Suppressor macrophage treated with lipopolysaccharide for 1 hour (primary cell): ENCODE results near the gene NOL11.
"Not testable (repeated sequence)": the region's sequence is repeated elsewhere in the genome, so short reads cannot be mapped to it uniquely, and the experiment has no call there.

Experiments used
- DNase-seq, 3 donors: peaks; one replicate each; pipeline ENCODE4 v3.0.0-alpha.2; 2020 to 2022

Gene NOL11

DNA sequence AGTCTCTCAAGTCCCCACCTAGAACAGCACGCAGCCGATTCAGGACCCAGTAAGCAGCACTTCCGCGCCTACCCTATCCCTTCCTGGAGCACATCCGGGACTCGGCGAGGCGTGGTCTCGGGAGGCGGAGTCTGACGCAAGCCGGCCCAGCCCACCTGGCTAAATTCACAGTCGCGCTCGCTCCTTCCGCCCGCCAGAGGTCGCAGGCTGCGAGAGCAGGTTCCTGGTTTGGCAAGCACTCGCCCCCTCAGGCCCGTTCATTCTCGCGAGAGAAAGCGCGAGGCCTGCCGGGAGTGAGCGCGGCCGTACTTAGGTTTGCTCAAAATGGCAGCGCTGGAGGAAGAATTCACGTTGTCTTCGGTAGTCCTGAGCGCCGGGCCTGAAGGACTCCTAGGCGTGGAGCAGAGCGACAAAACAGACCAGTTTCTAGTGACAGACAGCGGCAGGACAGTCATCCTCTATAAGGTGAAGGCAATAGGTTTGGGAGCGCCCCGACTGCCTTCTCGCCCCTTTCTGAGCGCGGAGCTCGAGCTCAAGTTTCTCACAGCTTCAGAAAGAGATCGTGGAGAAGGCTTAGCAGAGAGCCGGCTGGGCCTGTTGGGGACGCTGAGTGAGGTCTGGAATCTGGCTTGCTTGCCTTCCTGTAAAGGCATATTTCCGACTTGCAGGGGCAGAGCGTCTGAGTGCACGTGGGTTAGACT lies at the start of gene NOL11:
TSS of gene NOL11 (plus strand) at position 313 of the 701 bp plus-strand sequence. CDS start at position 325, 12 bp downstream.
- DNase-seq, result peak; percentile 99 to 100 (median 100)

DNA sequence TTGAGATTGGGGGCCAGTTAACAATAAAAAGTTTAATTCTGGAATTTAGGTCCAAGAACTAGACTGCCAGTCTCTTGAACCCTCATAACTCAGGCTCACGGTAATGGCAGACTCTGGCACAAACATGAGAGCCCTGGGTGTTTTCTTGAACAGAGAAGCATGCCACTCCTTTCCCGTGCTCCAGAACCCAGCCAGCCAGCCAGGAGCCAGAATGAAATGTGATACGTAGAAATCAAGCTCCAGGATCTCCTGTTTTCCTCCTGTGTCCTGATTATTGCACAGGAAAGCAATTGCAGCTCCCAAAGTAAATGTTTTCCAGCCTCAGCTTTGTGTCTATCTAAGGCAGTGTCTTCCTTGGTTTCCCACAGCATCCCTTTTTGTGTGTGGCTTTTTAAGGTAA lies 46.2 kb upstream of the NOL11 start:
- no peak for DNase-seq

DNA sequence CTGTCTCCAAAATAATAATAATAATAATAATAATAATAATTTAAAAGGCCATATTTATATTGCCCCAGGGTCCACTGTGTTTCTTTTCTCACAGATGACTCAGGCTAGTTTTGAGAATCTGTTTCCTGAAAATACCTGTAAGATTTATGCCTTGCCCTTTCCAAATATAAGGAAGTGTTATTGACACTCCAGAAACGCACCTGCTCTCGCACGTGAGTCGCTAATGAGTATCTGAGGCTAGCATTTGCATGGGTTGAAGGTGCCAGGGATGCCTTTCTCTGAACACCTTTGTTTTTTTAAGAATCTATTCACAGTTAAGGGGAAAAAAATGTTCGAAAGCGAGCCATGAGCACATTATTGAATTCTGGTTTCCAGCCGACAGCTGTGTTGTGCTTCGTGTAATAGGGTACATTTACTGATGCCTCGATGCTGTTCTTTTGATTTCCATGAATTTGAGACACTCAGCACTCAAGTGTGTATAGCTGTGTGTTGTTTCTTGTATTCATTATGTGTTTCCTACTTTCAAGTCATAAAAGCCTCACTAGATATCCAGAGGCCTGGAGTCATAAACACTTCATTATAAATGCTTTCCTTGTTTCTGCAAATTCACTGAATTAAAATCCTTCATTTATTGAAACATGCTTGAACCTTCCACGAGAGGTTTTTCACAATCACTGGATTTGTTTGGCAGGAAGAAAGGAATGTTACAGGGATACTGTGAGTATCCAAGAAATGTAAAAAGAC lies 45.0 kb upstream of the NOL11 start:
- no peak for DNase-seq

DNA sequence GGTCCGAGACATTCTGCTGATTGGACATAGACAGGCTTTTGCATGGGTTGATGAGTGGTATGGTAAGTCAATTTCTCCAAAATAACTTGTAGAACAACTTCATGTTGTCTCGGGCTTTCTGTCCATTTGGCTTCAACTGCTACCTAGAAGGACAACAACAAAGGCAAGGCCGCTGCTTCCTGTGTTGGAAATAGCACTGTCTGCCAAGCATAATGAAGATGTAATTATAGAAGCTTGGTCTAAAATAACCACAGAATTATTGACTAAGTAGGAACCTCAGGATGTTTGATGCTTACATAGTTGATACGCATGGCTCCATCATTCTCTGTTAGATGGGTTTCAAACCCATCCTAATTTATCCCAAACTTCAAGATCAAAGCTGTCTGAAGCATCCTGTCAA lies 42.3 kb upstream of the NOL11 start:
- no peak for DNase-seq

DNA sequence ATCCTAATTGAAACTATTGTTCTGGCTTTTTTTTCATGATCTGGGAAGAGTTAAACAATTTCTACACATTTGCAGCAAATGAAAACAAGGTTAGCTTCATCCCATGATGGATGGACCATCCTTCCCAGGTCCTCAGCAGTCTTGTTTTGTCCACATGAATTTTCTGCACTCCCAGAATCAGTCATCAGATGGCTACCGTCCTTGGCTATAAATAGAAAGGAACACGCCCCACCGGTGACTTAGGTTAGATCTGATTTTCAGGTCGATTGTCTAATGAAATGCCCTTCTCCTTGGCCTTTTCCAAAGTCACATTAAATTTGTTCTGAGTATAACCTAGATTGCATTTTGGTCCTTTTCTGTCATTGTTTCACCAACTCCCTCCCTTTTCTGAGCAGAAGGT lies 41.4 kb upstream of the NOL11 start:
- DNase-seq, result no peak

DNA sequence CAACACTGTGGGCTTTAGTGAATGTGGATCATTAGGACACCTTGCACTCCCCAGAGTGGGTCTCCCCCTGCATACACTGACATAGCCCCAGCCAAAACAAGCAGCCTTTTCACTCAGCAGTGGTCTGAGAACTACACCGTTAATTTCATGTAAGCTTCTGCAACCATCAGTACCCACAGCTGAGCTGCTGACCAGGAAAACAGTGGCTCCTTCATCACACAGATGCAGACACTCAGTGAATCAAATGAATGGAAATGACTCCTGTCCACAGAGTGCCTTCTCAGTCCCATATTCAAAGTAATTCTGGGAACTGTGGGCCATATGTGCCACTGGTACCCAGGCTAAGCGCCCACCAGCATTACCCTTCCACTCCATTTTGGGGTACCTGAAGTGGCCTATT lies 39.3 kb upstream of the NOL11 start:
- DNase-seq, result no peak

DNA sequence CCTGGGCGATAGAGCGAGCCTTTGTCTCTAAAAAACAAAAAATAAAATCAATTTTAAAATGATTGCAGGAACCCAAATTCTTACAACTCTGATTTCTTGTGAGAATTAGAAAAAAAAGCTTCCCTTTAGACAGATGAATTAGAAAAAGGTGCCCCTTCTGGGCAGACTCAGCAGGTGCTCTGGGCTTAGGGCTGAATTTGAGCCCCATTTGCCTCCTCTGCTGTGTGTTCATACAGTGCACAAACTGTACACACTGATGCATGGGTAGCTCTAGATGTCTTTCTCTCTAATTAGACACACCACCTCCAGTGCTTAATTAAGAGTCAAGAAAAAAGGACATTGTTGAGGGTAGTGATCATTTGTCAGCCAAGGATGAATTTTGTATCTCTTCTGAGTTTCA lies 38.5 kb upstream of the NOL11 start:
- DNase-seq, result no peak

DNA sequence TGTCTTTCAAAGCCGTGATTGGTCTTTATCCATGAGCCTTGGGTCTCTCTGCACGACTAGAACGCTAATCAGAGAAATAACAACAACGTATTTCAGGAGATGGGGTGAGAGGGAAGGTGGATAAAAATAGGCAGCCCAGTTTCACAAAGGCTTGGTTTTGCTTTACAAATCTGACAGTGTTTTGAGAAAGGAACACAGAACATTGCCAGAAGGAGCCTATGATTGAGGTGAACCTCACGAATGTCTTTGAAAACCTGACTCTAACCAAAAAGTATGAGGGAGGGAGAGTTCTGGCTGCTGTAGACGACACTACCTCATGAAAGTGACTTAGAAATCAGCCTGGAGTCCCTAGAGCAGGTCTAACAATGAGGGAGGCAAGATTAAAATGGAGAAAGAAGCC lies 38.0 kb upstream of the NOL11 start:
- DNase-seq, result no peak

DNA sequence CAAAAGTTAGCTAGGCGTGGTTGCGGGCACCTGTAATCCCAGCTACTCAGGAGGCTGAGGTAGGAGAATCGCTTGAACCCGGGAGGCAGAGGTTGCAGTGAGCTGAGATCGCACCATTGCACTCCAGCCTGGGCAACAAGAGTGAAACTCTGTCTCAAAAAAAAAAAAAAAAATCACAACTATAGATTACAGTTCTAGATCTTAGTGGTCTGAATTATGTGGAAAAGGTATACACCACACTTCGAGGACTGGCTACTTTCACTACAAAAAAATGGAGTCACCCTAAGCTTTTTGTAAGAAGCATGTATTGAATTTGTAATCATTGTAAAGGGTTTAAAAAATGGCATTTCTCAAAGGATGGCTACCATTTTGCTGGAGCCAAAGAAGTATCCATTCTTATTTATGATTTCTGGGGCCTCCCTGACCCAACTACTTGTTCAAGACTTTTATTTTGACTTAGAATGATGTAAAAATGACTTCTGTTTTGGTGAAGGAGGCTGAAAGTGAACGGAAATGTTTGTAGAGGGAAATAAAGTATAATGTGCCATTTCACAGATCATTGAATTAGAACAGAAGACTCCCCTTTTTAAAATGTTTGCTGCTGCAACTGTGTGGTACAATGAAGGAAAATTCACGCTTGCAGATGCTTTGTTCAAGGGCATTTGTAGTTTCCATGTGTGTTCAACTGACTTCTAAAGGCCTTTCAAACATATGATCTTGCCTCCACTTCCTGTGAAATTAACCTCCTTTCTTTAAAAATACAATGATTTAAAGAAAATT lies 37.1 kb upstream of the NOL11 start:
- DNase-seq, result no peak

DNA sequence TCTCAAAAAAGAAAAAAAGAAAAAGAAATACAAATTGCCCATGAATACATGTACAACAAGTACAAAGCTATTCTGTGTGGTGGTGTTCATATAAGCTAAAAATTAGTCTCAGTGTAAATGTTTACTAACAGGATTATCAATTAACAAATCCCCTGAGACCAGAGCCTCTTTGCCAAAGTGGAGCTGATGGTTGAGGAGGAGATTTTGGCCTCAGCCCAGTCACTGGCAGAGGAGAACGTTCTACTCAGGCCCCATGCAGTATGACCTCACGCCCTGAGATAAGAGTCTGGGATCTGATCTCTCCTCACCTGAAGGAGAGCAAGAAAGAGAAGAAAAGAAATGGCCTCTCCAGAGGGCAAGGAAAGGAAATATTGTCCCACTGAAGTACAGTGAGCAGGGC lies 35.5 kb upstream of the NOL11 start:
- DNase-seq, result no peak

DNA sequence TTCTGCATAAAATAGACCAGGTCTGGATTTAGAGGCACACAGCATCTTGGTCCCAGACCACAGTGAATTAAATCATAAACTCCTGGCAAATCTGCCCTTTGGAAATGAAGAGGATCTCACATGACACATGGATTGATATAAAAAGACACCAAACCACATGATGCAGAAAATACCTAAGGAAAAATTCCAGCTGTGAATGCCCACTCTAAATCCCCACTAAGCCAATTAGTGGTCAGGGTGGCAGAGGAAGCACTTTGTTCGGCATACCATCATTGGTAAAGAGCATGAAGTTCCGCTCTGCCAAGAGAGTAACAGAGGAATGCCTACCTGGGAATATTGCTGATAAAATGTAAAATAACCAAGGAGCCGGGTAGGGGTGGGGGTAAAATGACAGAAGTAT lies 32.4 kb upstream of the NOL11 start:
- DNase-seq, result no peak

DNA sequence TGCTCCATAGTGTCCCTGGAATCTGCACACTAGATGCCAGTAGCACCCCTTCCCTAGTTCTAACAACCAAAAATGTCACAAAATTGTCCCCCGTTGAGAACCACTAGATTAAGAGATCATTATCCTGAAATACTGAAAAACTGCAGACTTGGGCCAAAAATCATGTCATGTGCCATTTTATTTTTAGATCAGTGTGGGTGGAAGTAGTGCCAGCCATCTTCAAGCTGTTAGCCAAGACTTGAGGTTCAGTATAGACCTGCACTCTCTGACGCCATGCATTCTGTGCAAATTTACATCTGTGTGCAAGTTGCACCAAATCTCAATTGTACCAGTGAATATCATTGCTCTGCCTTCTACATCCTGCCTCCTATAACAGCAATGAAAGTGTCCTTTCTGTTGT lies 31.5 kb upstream of the NOL11 start:
- DNase-seq, result no peak

DNA sequence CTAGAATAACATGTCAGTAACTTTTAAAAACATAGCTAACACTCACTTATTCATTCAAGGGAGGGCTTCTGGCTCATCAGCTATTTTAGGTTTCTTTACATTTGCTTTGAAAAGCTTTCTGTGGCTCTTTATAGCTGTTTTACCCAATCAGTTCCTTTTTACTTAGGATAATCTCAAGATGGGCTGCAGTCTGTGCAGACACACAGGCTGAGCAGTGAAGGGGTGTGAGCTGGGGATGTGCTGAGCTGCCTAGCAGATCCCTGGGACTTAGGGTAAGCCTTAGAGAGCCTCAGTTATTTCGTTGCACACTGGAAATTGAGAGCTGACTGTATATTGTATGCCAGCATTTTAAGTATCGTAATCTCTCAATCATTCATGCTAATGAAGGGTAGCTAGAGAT lies 30.2 kb upstream of the NOL11 start:
- no peak for DNase-seq

DNA sequence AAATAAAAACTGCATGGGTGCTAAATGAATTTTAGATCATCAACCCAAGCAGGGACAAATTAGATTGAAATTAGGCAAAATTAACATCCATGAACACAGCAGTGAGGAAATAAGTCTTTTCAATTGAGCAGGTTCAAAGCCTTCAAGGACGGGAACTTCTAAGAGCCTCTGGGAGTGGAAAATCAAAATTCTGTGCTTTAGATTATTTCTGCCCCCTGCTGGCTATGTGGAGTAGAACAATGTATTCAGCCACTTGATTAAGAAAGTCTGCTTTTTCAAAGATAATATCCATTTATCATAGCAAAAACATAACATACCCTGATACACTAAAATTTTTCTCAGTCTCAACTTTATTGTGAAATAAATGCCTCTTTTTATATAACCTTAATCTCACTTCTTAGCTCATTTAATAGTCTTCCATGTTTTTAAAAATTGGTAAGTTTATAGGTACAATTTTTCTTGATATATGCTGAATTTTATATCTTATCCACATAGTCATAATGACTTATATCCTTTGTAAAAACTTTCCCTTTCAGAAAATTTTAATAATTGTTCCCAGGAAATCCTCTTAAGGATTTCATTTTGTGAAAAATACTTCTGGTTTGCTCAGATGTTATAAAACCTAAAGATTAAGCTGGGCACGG lies 28.1 kb upstream of the NOL11 start:
- peak; percentile 72 to 86 (median 82) for DNase-seq

DNA sequence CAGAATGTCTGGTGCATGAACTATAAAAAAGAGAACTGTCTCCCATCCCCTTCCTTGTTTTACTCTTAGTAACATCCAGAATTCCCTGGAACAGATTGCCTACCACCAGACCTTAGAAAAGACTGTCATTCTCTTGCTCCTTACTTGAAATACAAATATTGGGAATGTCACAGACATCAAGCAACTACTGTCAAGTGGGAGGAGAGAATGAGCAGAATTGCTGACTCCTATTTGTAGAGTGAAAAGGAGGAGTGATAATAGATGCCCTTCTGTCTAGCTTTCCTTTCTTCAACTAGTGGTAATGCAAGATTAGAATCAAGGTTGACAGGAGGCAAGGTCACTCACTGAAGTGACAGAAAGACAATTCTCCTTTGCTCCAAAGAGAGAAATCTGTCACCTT lies 23.9 kb upstream of the NOL11 start:
- no peak for DNase-seq

DNA sequence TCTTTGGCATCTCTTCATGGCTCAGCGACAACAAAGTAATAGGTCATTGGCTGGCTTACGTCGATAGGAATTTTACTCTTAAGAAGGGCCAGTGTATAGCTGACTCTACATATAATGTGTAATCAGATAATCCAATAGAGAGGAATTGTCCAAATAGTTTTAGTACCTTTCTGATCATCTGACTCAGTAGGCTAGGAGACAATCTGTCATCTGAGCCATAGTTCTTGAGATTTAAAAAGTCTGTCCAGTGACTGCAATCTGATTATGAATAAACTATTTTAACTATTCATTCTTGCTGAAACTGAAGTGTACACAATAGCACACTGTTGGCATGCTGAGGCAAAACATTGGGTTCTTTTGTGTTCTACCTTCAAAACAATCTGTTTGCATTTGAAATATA lies 21.4 kb upstream of the NOL11 start:
- no peak for DNase-seq

DNA sequence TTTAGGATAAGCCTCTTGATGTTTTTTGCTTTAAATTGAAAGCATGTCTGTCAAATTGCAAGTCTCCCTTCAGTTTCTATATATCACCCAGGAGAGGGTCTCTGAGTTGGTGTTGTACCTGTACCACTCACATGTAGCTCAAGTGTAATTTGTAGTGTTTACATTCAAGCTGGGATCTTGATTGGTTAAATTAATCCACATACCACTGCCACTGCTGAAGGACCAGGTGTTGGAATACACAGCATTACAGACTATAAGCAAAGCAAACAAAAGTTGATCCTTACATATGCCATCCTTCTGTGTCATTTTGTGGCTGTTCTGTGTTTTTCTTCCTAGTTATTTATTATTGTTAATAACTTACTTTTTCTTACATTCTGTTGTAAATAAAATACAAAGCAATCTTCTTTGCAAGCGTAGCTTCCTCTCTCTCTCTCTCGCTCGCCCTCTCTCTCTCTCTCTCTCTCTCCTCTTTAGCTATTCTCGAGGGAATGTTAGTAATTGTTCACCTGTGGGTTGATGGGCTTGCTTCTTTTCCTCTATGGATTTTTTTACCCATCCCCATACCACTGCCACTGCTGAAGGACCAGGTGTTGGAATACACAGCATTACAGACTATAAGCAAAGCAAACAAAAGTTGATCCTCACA lies 20.8 kb upstream of the NOL11 start:
- DNase-seq, result no peak

DNA sequence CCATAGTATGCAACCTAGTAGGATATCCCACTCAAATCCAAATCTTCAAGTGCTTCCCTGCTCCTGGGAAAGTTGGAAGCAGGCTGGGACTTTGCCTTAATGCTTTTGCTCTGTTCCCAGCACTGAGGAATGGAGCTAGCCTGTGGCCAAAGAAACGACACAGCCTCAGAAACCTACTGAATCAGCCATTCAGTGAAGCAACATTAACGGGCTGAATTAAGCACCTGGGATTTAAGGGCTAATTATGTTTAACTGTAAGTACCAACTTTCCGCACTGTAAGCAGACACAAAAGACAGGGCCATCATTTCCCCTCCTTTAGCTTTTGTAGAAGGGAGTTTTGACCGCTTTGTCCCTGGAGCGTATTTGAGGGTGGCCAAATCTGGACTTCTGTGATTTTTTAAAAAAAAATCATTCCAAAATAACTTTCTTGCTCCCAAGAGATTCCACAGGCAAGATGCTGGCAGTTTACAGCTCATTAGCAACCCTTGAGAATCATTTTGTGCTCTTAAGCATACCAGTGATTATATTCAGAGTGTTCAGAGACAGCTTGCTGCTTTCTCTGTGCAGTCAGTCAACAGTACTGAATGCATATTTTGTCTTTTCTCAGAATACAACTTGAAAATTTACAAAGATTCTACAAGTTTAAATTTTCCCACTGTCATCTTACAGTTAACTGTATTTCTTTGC lies 17.6 kb upstream of the NOL11 start:
- DNase-seq, result no peak

DNA sequence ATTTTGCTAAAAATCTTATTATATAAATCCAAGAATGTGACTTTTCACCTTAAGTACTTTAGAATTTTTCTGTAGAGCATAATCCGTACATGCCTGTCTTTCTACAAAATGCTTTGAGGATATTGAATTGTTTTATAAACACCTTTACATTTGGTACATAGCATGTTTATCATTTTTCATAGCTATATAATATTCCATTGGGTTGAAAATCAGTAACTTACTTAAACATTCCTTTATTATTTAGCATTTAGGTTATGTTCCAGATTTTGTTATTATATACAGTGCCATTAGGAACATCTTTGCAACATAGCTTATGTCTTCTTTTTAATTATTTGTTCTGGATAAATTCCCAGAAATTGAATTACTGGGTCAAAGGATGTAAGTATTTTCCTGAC lies 17.0 kb upstream of the NOL11 start:
- DNase-seq, result no peak

DNA sequence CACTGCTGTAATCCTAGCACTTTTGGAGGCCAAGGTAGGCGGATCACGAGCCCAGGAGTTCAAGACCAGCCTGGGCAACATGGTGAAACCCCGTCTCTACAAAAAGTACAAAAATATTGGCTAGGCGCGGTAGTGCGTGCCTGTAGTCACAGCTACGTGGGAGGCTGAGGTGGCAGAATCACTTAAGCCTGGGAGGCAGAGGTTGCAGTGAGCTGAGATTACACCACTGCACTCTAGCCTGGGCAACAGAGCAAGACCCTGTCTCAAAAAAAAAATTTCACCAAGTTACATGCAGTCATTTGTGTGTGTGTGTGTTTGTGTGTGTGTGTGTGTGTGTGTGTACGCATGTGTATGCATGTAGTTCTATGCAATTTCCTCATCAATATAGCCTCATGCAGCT lies 14.9 kb upstream of the NOL11 start:
- DNase-seq, result not testable (repeated sequence)

DNA sequence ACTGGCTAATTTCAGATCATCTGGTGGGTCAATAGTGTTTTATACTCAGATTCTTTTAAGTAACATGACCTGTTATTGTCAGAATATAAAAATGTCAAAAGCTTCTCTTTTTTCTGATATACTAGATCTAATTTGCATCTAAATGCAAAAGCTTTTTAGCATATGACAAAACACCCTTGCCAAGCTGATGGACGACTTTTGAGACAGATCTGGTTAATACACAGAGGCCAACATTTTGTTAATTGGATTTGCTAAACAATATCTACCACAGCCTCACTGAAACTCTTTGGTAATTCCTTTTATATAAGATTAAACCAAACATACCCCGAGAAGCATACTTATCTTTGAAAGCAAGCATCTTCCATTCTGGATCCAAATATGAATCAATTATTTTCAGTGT lies 10.3 kb upstream of the NOL11 start:
- DNase-seq, result no peak

DNA sequence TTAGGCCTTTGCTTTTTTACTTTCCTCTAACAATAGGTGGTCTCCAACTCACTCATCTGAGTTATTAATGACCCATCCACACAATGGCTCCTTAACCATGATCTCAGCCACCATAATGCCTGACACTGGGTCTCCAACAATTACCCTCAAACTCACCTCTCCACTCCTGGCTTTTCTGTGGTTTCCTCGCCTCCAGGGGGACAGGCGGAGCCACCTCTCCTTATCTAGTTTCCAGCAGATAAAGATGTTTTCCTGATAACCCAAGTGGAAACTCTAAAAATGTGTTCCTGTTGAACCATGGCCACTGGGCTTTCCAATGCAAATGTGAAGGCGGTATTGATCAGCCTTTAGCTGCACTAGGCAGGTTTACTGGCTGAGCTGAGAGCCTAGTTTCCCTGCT lies 9.4 kb upstream of the NOL11 start:
- no peak for DNase-seq
